Hepatocyte (in vitro differentiated cells): ENCODE data around the gene SUGCT. TPM values are rescaled to one million over a fixed set of nuclear protein-coding genes. Genes with fewer than 3 reads are reported as not detected.

ENCODE experiments used
- DNase-seq: peaks from one replicate; pipeline ENCODE4 v3.0.0-alpha.2; 2016; ENCODE audit warnings: low spot score
- H2AFZ ChIP-seq: fragments of 200-600 bp; sonication (generic); 2 replicates; pipeline ENCODE4 v1.6.0; 2016; ENCODE audit warnings: antibody characterized with exemption, mild to moderate bottlenecking
- H3K27ac ChIP-seq: fragments of 200-600 bp; sonication (generic); 2 replicates; pipeline ENCODE4 v1.5.1; 2016; ENCODE audit warnings: mild to moderate bottlenecking
- H3K27me3 ChIP-seq: fragments of 200-600 bp; sonication (generic); 2 replicates; pipeline ENCODE4 v1.6.1; 2016
- H3K36me3 ChIP-seq: fragments of 200-600 bp; sonication (generic); replicated peaks from 2 replicates; pipeline ENCODE4 v1.5.1; 2016; ENCODE audit warnings: low read depth; ENCODE audit not compliant: insufficient read depth
- H3K4me1 ChIP-seq: fragments of 200-600 bp; sonication (generic); 2 replicates; pipeline ENCODE4 v1.5.1; 2016; ENCODE audit warnings: mild to moderate bottlenecking, moderate library complexity; ENCODE audit not compliant: insufficient read depth
- H3K4me2 ChIP-seq: fragments of 200-600 bp; sonication (generic); 2 replicates; pipeline ENCODE4 v1.6.0; 2016
- H3K4me3 ChIP-seq: fragments of 200-600 bp; sonication (generic); 2 replicates; pipeline ENCODE4 v1.5.1; 2016; ENCODE audit warnings: mild to moderate bottlenecking
- H3K79me2 ChIP-seq: fragments of 200-600 bp; sonication (generic); 2 replicates; pipeline ENCODE4 v1.6.0; 2017; ENCODE audit warnings: mild to moderate bottlenecking
- H3K9me2 ChIP-seq: fragments of 200-600 bp; sonication (generic); replicated peaks from 2 replicates; pipeline ENCODE4 v1.6.0; 2017; ENCODE audit warnings: mild to moderate bottlenecking; ENCODE audit not compliant: insufficient read depth
- H3K9me3 ChIP-seq: fragments of 200-600 bp; sonication (generic); 2 replicates; pipeline ENCODE4 v1.5.1; 2016; ENCODE audit warnings: low read depth, mild to moderate bottlenecking
- H4K20me1 ChIP-seq: fragments of 200-600 bp; sonication (generic); 2 replicates; pipeline ENCODE4 v1.6.0; 2016; ENCODE audit warnings: mild to moderate bottlenecking; ENCODE audit not compliant: insufficient read depth, poor library complexity, severe bottlenecking
- CTCF ChIP-seq: fragments of 200-600 bp; sonication (generic); IDR thresholded peaks from 2 replicates; pipeline ENCODE4 v1.5.1; 2016; ENCODE audit warnings: antibody characterized with exemption, mild to moderate bottlenecking; ENCODE audit not compliant: poor library complexity
- EZH2 ChIP-seq: fragments of 200-600 bp; sonication (generic); IDR thresholded peaks from 2 replicates; pipeline ENCODE4 v1.6.1; 2016; ENCODE audit warnings: antibody characterized with exemption, mild to moderate bottlenecking, borderline replicate concordance
- EZH2phosphoT487 ChIP-seq: fragments of 200-600 bp; sonication (generic); IDR thresholded peaks from one replicate; pipeline ENCODE4 v1.6.1; 2018; ENCODE audit warnings: antibody characterized with exemption, mild to moderate bottlenecking, low read depth, moderate library complexity; ENCODE audit not compliant: unreplicated experiment, severe bottlenecking
- WGBS: methylation state at CpG from one replicate; pipeline ENCODE4 v1.1.6; 2016; ENCODE audit warnings: low lambda C conversion rate; ENCODE audit errors: missing lambda C conversion rate; 5-methylcytosine and 5-hydroxymethylcytosine counted together
- polyA plus RNA-seq: library from polyadenylated mRNA; unstranded; fragments of >200 nt; fragmentation: Nextera tagmentation; extraction: Ambion mirVana; gene quantifications from 2 replicates; pipeline ENCODE4 v1.2.1, GENCODE V29; 2016
- total RNA-seq: library from RNA; depleted of rRNA; stranded (reverse); fragments of >200 nt; gene quantifications from 2 replicates; pipeline ENCODE4 v1.2.3, GENCODE V29; 2014

The SUGCT gene
- total and polyA plus RNA-seq, 2 experiments from 2014 or later, result 5.1 to 12.0 TPM

- TF ChIP-seq CTCF, result no peak
- TF ChIP-seq EZH2, result no peak
- TF ChIP-seq EZH2phosphoT487, result no peak
- Histone ChIP-seq H2AFZ (no peak overlapping the region), H3K36me3 (no peaks in the 10 kb centered on the region), H3K9me3 (no peaks in the 10 kb centered on the region), H3K4me1 (peaks cover under 1% of the 10 kb centered on the region), H4K20me1 (no peaks in the 10 kb centered on the region), H3K79me2 (no peaks in the 10 kb centered on the region), H3K4me3 (no peak overlapping the region), H3K9me2 (no peaks in the 10 kb centered on the region), H3K4me2 (no peak overlapping the region), H3K27ac (no peak overlapping the region), H3K27me3 (no peaks in the 10 kb centered on the region)
- DNase-seq, result no peak
Measured at GRCh38 chr7:40887099-40887498, 752.3 kb downstream of the SUGCT start.

- DNase-seq, result no peak
- H3K9me3 ChIP-seq, result no peaks in the 10 kb centered on the region
- no peak overlapping the region for H3K4me2 ChIP-seq
- H3K79me2 ChIP-seq, result no peaks in the 10 kb centered on the region
- H3K4me1 ChIP-seq, result no peaks in the 10 kb centered on the region
- H3K36me3 ChIP-seq, result no peaks in the 10 kb centered on the region
- no peak overlapping the region for H2AFZ ChIP-seq
- no peaks in the 10 kb centered on the region for H4K20me1 ChIP-seq
- no peak overlapping the region for H3K27ac ChIP-seq
- no peaks in the 10 kb centered on the region for H3K27me3 ChIP-seq
- no peaks in the 10 kb centered on the region for H3K9me2 ChIP-seq
- no peak for TF ChIP-seq EZH2phosphoT487
- no peak for TF ChIP-seq CTCF
- no peak for TF ChIP-seq EZH2
- WGBS, result 93% methylated on average over 1 of the region's 1 CpG
- no peak overlapping the region for H3K4me3 ChIP-seq
Measured at GRCh38 chr7:40888499-40888898, 753.7 kb downstream of the SUGCT start.

GRCh38 chr7:40889099-40889498, 754.3 kb downstream of the SUGCT start:
- H3K79me2 ChIP-seq, result no peaks in the 10 kb centered on the region
- no peaks in the 10 kb centered on the region for H3K36me3 ChIP-seq
- no peak overlapping the region for H3K27ac ChIP-seq
- 92% methylated on average over 4 of the region's 4 CpGs for WGBS
- H3K4me2 ChIP-seq, result no peak overlapping the region
- no peaks in the 10 kb centered on the region for H4K20me1 ChIP-seq
- DNase-seq, result no peak
- TF ChIP-seq EZH2phosphoT487 (no peak), CTCF (no peak), EZH2 (no peak)
- H3K4me3 ChIP-seq, result no peak overlapping the region
- H3K4me1 ChIP-seq, result no peaks in the 10 kb centered on the region
- no peak overlapping the region for H2AFZ ChIP-seq
- H3K27me3 ChIP-seq, result no peaks in the 10 kb centered on the region
- H3K9me3 ChIP-seq, result no peaks in the 10 kb centered on the region
- no peaks in the 10 kb centered on the region for H3K9me2 ChIP-seq

- H2AFZ ChIP-seq, result no peak overlapping the region
- no peaks in the 10 kb centered on the region for H3K36me3 ChIP-seq
- H3K4me1 ChIP-seq, result no peaks in the 10 kb centered on the region
- no peak overlapping the region for H3K4me3 ChIP-seq
- H3K9me3 ChIP-seq, result no peaks in the 10 kb centered on the region
- no peak overlapping the region for H3K27ac ChIP-seq
- no peak overlapping the region for H3K4me2 ChIP-seq
- H4K20me1 ChIP-seq, result no peaks in the 10 kb centered on the region
- no peaks in the 10 kb centered on the region for H3K27me3 ChIP-seq
- DNase-seq, result no peak
- TF ChIP-seq EZH2phosphoT487 (no peak), EZH2 (no peak), CTCF (no peak)
- H3K9me2 ChIP-seq, result no peaks in the 10 kb centered on the region
- WGBS, result 68% methylated on average over 2 of the region's 2 CpGs
- H3K79me2 ChIP-seq, result no peaks in the 10 kb centered on the region
Measured at GRCh38 chr7:40889539-40889938, 754.7 kb downstream of the SUGCT start.
